NCI-H748 (cell line): ENCODE measurements around the gene LRRC25.
A peak's percentile ranks its signal among the peaks of the same experiment; 100 is the strongest.

Source experiments
- DNase-seq: peaks from one replicate; lab custom pipeline; 2025; ENCODE audit not compliant: unreplicated experiment; lab: John Stamatoyannopoulos, UW

The LRRC25 gene

GRCh38 chr19:18435842-18436670 is 38.6 kb upstream of the LRRC25 start:
- DNase-seq = no peak

DNA sequence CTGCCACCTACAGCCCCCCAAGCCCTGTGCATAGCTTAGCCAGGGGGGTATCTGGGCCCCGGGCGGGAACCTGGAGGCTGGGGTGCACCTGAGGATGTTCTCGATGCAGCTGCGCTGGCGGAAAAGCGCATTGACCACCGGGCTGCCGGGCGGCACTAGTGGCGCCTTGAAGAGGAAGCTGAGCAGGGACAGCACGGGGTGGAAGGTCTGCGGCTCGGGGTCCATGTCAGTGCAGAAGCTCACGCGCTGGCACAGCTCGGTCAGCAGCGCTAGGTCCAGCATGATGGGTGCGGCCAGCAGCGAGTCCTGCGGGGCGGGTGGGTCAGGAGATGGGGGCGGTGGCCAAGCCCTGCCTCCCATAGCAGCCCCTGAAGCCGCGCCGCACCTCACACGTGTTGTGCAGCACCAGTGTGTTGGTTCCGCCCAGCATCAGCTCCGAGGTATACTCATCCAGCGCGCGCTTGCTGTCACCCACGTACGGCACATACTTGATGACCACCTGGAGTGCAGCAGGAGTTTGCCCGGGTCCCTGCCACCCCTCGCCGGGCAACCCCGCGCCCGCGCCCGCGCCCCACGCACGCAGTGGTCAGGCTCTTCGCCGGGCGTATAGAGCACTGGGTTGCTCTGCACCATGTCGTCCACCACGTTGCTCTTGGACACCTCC is 37.9 kb upstream of the LRRC25 start:
- DNase-seq = no peak

GRCh38 chr19:18434411-18435175 is 37.2 kb upstream of the LRRC25 start:
- DNase-seq = no peak

DNA sequence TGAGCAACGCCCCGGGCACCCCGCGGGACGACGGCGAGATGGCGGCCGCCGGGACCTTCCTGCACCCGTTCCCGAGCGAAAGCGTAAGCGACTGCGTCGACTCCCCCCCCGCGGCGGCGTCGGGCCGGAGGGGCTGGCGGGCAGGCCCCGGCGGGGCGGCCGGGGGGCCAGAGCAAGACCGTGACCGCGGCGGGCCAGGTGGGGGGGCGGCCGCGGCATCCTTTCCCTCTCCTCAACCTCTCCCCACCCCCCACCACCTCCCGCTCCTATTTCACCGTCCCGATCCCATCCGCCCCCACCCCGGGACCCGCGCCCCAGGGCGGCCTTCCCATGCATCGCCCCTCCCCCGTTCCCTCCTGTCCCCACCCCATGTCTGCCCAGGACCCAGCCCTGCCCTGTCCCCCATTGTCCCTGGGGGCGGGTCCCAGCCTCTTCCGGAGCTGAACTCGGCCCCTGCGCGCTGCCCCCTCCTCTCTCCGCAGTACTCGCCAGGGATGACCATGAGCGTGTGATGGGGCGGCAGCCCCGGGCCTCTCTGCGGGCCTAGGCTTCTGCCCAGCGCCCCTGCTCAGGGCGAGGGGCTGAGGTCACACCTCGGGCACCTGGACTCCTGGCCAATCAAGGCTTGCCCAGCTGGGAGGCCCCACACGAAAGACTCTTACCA is 36.4 kb upstream of the LRRC25 start:
- DNase-seq = no peak

DNA sequence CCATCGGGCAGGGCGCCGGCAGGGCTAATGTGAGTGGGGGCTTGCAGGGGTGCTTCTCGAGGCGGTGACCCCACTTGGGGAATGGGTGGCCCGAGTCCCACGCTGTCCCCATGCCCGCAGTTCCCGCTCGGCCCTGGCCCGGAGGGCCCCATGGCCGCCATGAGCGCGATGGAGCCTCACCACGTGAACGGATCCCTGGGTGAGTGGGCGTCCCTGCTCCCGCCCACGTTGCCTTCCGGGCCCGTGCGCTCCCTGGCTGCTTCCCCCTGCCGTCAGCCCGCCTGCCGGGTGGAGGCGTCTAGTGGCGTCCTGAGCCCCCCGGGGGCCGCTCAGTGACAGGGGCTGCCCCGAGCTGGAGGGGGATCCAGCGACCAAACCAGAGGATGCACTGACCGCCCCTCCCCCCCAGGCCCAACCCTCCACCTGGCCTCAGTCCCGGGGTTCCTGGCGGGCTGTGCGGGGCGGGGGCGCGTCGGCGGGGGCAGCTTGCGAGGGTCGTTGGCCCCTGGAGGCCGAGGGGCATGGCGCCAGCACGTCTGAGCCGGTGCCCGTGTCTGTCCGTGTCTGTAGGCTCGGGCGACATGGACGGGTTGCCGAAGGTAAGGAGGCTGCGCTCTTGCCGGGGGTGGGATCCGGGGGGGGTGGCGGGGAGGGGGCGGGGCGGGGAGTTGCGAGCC is 35.7 kb upstream of the LRRC25 start:
- no peak for DNase-seq

DNA sequence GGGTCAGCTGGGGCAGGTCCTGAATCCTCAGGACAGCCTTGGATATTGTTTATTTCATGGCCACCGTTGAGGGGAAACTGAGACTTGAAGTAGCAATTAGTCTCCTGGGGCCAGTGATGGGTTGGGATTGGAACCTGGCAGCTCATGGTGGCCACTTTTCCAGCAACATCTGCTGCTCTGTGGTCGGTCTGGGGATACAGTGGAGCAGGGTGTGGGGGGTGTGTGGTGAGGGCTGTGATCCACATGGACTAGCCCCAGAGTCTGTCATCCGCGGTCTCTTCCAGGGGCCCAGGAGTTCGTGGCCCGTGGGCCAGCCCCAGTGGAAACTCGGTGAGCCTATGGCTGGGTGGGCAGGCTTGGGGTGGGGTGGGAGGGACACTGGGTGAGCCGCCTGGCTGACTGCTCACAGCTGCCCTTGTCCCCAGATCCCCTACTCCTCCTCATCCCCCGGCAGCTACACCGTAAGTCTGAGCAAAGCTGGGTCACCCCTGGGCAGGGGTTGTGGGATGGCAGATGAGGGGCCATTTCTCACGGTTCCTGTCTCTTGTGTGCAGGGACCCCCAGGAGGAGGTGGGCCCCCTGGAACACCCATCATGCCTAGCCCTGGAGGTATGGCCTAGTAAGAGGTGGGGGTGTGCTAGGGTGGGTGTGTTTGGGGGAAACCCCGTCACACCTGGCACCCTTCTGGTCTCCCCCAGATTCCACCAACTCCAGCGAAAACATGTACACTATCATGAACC is 35.0 kb upstream of the LRRC25 start:
- no peak for DNase-seq

DNA sequence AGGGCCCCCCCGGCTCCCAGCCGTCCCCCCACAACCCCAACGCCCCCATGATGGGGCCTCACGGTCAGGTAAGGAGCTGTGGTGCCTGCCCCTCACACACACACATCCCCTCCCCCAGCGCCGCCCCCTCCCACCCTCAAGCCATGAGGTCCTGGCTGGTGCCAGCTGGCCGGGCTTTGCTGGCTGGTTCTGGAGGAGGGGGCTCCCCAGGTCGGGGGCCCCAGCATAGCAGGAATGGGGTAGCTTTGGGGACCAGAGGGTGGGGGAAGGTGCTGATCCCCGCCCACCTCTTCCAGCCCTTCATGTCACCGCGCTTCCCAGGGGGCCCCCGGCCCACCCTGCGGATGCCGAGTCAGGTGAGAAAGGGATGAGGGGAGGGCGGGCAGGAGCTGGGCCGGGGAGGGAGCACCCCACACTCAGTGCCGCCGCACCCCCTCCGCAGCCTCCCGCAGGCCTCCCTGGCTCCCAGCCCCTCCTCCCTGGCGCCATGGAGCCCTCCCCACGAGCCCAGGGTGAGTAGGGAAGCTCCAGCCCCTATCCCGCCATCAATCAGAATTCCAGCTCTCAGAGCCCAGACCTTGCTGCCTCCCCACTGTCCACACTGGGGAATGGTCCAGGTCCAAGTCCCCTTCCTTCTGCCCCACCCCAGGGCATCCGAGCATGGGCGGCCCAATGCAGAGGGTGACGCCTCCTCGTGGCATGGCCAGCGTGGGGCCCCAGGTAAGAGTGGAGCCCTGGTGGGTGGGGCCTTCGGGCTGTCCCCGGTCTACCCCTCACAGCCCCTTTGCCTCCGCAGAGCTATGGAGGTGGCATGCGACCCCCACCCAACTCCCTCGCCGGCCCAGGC is 34.2 kb upstream of the LRRC25 start:
- no peak for DNase-seq

DNA sequence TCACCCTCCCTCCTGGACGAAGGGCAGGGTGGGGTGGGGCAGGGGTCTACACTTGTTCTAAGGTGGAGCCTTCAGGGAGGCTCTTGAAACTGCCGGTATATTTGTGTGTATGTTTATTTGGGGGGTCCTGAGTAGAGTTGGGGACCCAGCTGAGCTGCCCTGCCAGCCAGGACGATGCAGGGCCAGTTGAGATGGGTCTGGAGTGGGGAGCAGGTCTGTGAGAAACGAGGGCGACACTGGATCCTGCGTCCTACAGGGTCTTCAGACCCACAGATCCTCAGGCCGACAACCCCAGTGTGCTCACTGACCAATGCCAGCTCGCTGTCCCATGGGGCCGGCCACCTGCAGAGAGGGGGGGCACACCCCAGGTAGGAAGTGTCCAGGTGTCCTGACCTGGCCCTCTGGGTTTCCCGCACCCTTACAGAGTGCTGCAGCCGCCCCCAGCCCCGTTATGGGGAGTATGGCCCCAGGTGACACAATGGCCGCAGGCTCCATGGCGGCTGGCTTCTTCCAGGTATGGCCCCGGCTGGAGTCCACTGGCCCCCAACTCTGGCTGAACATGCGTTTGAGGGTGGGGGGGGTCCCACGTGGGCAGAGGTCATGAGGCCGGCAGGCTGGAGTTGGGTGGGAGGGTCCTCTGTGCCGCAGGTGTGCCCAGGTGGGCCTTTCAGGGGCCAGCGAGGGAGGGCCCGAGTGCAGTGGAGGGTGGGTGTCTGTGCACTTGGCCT is 33.2 kb upstream of the LRRC25 start:
- DNase-seq = no peak

DNA sequence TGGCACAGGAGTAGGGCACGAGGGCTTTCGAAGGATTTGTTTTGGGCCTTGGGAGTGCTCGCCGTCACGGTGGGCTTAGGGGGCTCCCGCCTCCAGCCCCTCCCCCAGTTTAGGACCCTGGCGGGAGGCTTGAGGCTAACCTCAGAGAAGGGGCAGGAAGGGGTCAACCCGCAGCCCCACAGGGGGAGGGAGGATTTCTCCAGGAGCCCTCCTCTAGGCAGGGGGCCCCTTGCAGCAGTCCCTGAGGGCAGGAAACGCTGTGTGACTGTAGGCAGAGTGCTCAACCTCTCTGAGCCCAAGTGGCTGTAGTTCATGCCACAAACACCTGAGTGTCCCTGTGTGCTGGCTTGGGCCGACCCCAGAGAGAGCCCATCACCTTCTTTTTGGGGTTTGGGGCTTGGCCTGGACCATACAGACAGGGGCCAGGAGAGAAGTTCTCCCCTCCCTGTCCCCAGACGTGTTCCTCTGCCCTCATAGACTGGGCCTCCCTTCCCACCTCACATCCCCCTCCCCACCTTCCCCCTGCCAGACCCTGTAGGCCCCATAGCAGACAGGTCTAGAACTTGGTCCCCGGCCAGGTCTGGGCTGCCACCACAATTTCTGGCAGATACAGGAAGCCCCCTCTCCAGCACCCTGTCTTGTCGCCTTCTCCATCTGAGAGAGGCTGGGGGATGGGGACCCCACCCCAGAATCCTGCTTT is 32.4 kb upstream of the LRRC25 start:
- no peak for DNase-seq

GRCh38 chr19:18428787-18429674 is 31.6 kb upstream of the LRRC25 start:
- DNase-seq = peak; percentile 92

GRCh38 chr19:18428173-18428786 is 30.9 kb upstream of the LRRC25 start:
- no peak for DNase-seq

DNA sequence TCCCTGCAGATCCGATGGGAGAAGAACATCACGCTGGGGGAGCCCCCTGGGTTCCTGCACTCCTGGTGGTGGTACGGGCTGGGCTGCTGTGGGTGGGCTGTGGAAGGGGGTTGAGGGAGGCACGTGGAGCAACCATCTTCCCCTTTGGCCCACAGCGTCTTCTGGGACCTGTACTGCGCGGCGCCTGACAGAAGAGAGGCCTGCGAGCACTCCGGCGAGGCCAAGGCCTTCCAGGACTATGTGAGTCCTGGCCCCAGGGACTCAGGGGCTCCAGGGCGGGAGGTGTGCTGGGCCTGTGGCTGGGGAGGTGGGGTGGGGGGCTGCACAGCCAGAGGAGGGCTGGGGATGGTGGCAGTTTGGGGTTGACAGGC is 30.3 kb upstream of the LRRC25 start:
- no peak for DNase-seq

DNA sequence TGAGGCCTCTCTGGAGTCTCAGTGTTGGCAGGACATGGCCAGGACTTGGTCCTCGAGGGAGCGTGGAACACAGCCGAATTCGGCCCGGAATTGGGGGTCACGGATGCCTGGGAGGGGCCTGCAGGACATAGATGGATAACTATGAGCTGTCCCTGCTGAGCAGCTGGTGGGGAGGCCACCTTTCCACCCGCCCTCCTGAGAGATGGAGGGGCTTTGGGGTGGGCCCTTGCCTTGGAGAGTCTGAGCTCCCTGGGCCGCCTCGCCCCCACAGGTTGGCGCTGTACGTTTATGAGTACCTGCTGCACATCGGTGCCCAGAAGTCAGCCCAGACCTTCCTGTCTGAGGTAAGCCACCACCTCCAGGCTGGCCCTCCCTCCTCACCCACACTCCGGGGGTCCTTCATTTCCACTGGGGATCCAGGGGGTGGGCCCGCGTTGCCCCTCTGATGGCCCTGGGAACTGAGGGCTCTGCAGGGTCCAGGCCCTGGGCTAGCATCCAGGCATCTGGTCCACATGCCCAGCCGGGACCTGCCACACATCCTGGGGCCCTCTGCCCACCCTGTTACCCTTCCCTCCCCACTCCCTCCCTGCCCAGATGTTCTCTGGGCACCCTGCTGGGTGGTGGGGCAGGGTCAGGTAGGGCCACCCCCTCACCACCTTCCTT is 29.8 kb upstream of the LRRC25 start:
- DNase-seq = no peak

DNA sequence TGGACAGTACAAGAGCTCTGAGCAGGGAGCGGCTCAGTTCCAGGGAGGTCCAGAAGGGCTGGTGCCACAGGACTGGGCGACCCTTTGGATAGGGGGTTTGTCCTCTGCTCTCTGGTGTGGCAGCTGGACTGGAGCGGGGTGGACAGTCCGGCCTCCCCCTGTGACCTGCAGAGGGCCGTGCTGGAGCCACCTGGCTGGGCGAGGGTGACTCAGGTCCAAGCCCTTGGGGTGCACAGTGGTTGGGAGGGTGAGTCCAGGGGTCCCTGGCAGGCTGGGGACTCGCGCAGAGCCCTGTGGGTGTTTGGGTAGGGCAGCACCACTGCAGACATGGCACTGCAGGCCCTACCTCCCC is 29.0 kb upstream of the LRRC25 start:
- no peak for DNase-seq

DNA sequence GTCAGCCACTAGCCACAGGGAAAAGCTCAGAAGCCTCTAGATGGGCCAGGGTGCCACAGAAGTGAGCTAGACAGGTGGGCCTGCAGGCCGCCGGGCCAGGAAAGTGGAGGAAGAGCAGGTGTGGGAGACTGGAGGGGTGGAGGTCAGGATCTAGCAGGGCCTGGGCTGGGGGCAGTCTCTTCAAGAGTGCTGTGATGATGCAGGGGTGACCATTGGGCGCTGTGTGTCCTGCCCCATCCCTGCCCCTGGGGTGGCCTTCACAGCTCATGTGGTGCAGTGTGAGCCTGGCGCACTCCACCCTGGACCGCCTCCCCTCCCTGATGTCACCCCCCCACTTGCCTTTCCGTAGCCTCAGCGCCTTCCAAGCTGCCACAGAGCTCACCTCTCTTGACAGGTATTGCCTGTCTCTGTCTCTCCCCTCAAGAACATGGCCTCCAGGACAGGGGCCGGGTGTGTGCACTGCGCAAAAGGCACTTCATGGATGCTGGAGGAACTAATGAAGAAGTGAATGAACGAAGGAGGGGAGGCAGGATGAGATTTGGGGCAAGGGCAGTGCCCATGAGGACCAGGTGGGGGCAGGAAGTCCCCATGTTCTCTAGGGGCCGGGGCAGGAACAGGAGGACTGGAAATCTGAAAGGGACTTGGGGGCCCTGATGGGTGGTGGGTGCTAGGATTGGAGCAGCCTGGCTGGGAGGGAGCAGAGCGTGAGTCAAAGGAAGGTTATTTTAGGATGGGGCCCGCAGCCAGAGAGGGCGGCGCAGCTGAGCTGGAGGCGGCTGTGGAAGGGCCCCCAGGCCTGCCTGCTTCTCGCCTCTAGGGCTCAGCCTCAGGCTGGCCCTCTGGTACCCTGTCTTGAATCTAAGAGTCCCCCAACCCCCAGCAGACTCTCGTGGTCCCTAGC is 28.3 kb upstream of the LRRC25 start:
- DNase-seq = no peak
